HepG2 (cell line): ENCODE measurements around the gene TP53TG5. TPM values are rescaled to one million over a fixed set of nuclear protein-coding genes. Genes with fewer than 3 reads are reported as not detected.

Experiments
- ATF2 ChIP-seq: sonication (generic); formaldehyde crosslinking; IDR thresholded peaks from 2 replicates; pipeline ENCODE4 v1.4.0; 2020; ENCODE audit warnings: missing genetic modification reagents
- ATF4 ChIP-seq, 2 experiments: fragments of 450-650 bp in 1 of 2; sonication (generic) in 1 of 2; formaldehyde crosslinking; IDR thresholded peaks; 2 replicates each; pipeline versions ENCODE4 v1.5.0 to v1.8.0; 2020 to 2022; ENCODE audit warnings: mild to moderate bottlenecking in 1 of 2, missing genetic modification reagents in 1 of 2
- BORCS8-MEF2B ChIP-seq: sonication (generic); formaldehyde crosslinking; IDR thresholded peaks from 2 replicates; pipeline ENCODE4 v1.8.0; 2022; ENCODE audit warnings: mild to moderate bottlenecking, missing genetic modification reagents
- CEBPB ChIP-seq: IDR thresholded peaks from 2 replicates; pipeline ENCODE4 v1.6.1; 2011; ENCODE audit warnings: low read depth, low read length, improper control_type of control experiment, borderline replicate concordance
- CENPX ChIP-seq: sonication (generic); formaldehyde crosslinking; IDR thresholded peaks from 2 replicates; pipeline ENCODE4 v1.9.0; 2021; ENCODE audit warnings: mild to moderate bottlenecking, missing genetic modification reagents, moderate library complexity
- ERF ChIP-seq: IDR thresholded peaks from 2 replicates; pipeline ENCODE4 v1.6.1; 2018; ENCODE audit warnings: missing biosample characterization, missing genetic modification reagents
- GLMP ChIP-seq: sonication (generic); formaldehyde crosslinking; IDR thresholded peaks from 2 replicates; pipeline ENCODE4 v1.9.0; 2021; ENCODE audit warnings: missing genetic modification reagents, mild to moderate bottlenecking, borderline replicate concordance
- GPN1 ChIP-seq: sonication (generic); formaldehyde crosslinking; IDR thresholded peaks from 2 replicates; pipeline ENCODE4 v1.5.1; 2020; ENCODE audit warnings: missing genetic modification reagents, borderline replicate concordance
- KLF15 ChIP-seq: sonication (generic); formaldehyde crosslinking; IDR thresholded peaks from 2 replicates; pipeline ENCODE4 v1.8.1; 2023; ENCODE audit warnings: borderline replicate concordance, mild to moderate bottlenecking, inconsistent platforms, missing genetic modification reagents, mixed read lengths
- PBX2 ChIP-seq: IDR thresholded peaks from 2 replicates; pipeline ENCODE4 v1.6.1; 2016; ENCODE audit warnings: control low read depth
- RBM22 ChIP-seq: fragments of 200-400 bp; formaldehyde crosslinking; optimal IDR thresholded peaks from 2 replicates; pipeline ENCODE3; 2017; ENCODE audit warnings: mild to moderate bottlenecking, low read length, moderate library complexity
- SRSF9 ChIP-seq: fragments of 200-400 bp; formaldehyde crosslinking; IDR thresholded peaks from 2 replicates; pipeline ENCODE4 v1.6.1; 2018; ENCODE audit warnings: borderline replicate concordance, mild to moderate bottlenecking, low read depth, low read length; ENCODE audit not compliant: insufficient read depth, poor library complexity, severe bottlenecking
- TOPORS ChIP-seq: sonication (generic); formaldehyde crosslinking; IDR thresholded peaks from 2 replicates; pipeline ENCODE4 v1.8.0; 2023; ENCODE audit warnings: mild to moderate bottlenecking, missing genetic modification reagents
- U2AF2 ChIP-seq: fragments of 200-400 bp; formaldehyde crosslinking; IDR thresholded peaks from 2 replicates; pipeline ENCODE4 v1.6.1; 2017; ENCODE audit warnings: low read depth, mild to moderate bottlenecking, low read length
- ZBTB20 ChIP-seq: sonication (generic); formaldehyde crosslinking; IDR thresholded peaks from 2 replicates; pipeline ENCODE4 v1.8.1; 2023; ENCODE audit warnings: missing genetic modification reagents, low read depth, mild to moderate bottlenecking, borderline replicate concordance
- ZBTB21 ChIP-seq: sonication (generic); formaldehyde crosslinking; IDR thresholded peaks from 2 replicates; pipeline ENCODE4 v1.4.0; 2020; ENCODE audit warnings: missing genetic modification reagents
- ZBTB43 ChIP-seq: sonication (generic); formaldehyde crosslinking; conservative IDR thresholded peaks from 2 replicates; pipeline ENCODE4 v1.4.0; 2020; ENCODE audit warnings: missing genetic modification reagents
- ZNF251 ChIP-seq: sonication (generic); formaldehyde crosslinking; IDR thresholded peaks from 2 replicates; pipeline ENCODE4 v1.9.0; 2021; ENCODE audit warnings: mild to moderate bottlenecking, missing genetic modification reagents
- ZNF383 ChIP-seq: sonication (generic); formaldehyde crosslinking; IDR thresholded peaks from 2 replicates; pipeline ENCODE4 v1.4.0; 2020; ENCODE audit warnings: missing genetic modification reagents, mild to moderate bottlenecking, borderline replicate concordance
- ZNF570 ChIP-seq: sonication (generic); formaldehyde crosslinking; IDR thresholded peaks from 2 replicates; pipeline ENCODE4 v1.4.0; 2020; ENCODE audit warnings: mild to moderate bottlenecking, missing genetic modification reagents, borderline replicate concordance
- ZNF747 ChIP-seq: sonication (generic); formaldehyde crosslinking; IDR thresholded peaks from 2 replicates; pipeline ENCODE4 v1.8.1; 2023; ENCODE audit warnings: missing genetic modification reagents, mild to moderate bottlenecking, borderline replicate concordance
- ZNF780A ChIP-seq: sonication (generic); formaldehyde crosslinking; IDR thresholded peaks from 2 replicates; pipeline ENCODE4 v1.8.0; 2022; ENCODE audit warnings: mild to moderate bottlenecking, missing genetic modification reagents, moderate library complexity
- polyA plus RNA-seq, 8 experiments: library from polyadenylated mRNA; depleted of rRNA in 3 of 8; stranded (reverse) in 7 of 8; unstranded in 1 of 8; fragments of >200 nt; fragmentation: Illumina TruSeq in 4 of 8; extraction: Trizol in 4 of 8; gene quantifications; 2 replicates each; pipeline versions ENCODE4 v1.2.1 to v1.2.3, GENCODE V29; 2011 to 2016; ENCODE audit warnings: low read depth in 4 of 8, missing spikeins in 1 of 8, mixed read lengths in 1 of 8; ENCODE audit not compliant: insufficient read depth in 1 of 8
- total RNA-seq, 5 experiments: library from RNA; depleted of rRNA; stranded (reverse); fragments of >200 nt; fragmentation: Illumina TruSeq; extraction: Trizol; gene quantifications; 2 replicates each; pipeline ENCODE4 v1.2.3, GENCODE V29; 2016; ENCODE audit warnings: low read depth in 1 of 5

TP53TG5 gene
- total and polyA plus RNA-seq, 2 of the 13 experiments (the other 11 are each of a cell fraction or from before 2014, with no cell fraction given), result 0.11 TPM; not detected in 1

- TF ChIP-seq ATF2 (CRISPR knock-in tag) (peak; percentile 91; the same call in 1 of the 2 replicates), RBM22 (peak; percentile 98), ZBTB21 (peak; percentile 74), CEBPB (no peak), ZNF251 (CRISPR knock-in tag) (peak; percentile 52; the same call in 1 of the 2 replicates), CENPX (CRISPR knock-in tag) (no peak), ZNF747 (CRISPR knock-in tag) (peak; percentile 99), TOPORS (no peak; the same call in 1 of the 2 replicates), ATF4 (CRISPR knock-in tag; IDR thresholded peaks at IDR 0.05) (peak in 1 of 2 experiments; percentile 73; a peak in 1 of 4 replicates), ZBTB43 (CRISPR knock-in tag) (peak; percentile 54; the same call in 1 of the 2 replicates), PBX2 (CRISPR knock-in tag) (peak; percentile 58; the same call in 1 of the 2 replicates), ERF (peak; percentile 98; the same call in 1 of the 2 replicates), ZNF780A (CRISPR knock-in tag) (no peak; the same call in 1 of the 2 replicates), U2AF2 (peak; percentile 91; the same call in 1 of the 2 replicates), ZNF383 (CRISPR knock-in tag) (peak; percentile 98), ZBTB20 (peak; percentile 95; the same call in 1 of the 2 replicates), BORCS8-MEF2B (CRISPR knock-in tag) (peak; percentile 88), GPN1 (CRISPR knock-in tag) (peak; percentile 61; the same call in 1 of the 2 replicates), ZNF570 (no peak), GLMP (CRISPR knock-in tag) (no peak), SRSF9 (no peak), KLF15 (CRISPR knock-in tag) (0 out of 2 replicates have a peak, but pooled peaks have one; percentile 54)
Observed at GRCh38 chr20:45362804-45363610, 15.1 kb downstream of the TP53TG5 start, which contains the start of gene SYS1 (continued).
